ENCODE data around the gene RHOA. TPM values are rescaled to one million over a fixed set of nuclear protein-coding genes. Genes with fewer than 3 reads are reported as not detected.

Gene RHOA
- total RNA-seq: 712 and 751 TPM in 2 replicates

DNA sequence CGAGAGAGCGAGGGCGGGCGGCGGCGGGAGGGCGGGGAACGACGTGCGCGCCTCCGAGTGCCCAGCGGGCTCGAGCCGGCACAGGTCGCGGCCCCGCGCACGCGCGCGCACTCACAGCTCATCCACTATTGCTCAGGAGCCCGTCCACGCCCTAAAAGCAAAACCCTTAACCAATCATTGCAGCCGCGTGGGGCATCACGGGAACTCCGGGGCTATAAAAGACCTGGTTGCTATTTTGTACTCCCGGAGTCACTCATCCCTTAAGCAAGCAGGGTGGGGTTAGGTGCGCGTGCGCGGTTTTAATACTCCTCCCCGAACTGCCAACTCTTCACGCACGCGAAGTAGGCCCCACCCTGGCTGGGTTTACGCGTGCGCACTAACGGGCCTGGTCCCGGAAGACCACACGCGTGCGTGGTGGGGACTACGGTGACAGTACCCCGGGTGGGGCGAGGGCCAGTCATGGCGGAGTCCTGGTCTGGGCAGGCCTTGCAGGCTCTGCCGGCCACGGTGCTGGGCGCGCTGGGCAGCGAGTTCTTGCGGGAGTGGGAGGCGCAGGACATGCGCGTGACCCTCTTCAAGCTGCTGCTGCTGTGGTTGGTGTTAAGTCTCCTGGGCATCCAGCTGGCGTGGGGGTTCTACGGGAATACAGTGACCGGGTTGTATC, at the start of gene RHOA, which contains the start of gene TCTA:
Gene RHOA, minus strand, starts transcription at position 9 of the 664 bp plus-strand sequence. CDS start 36,387 bp downstream, outside the sequence.
Gene TCTA, plus strand, starts transcription at position 456 of the 664 bp plus-strand sequence. Its CDS starts 4 bp downstream, at position 460.

DNA sequence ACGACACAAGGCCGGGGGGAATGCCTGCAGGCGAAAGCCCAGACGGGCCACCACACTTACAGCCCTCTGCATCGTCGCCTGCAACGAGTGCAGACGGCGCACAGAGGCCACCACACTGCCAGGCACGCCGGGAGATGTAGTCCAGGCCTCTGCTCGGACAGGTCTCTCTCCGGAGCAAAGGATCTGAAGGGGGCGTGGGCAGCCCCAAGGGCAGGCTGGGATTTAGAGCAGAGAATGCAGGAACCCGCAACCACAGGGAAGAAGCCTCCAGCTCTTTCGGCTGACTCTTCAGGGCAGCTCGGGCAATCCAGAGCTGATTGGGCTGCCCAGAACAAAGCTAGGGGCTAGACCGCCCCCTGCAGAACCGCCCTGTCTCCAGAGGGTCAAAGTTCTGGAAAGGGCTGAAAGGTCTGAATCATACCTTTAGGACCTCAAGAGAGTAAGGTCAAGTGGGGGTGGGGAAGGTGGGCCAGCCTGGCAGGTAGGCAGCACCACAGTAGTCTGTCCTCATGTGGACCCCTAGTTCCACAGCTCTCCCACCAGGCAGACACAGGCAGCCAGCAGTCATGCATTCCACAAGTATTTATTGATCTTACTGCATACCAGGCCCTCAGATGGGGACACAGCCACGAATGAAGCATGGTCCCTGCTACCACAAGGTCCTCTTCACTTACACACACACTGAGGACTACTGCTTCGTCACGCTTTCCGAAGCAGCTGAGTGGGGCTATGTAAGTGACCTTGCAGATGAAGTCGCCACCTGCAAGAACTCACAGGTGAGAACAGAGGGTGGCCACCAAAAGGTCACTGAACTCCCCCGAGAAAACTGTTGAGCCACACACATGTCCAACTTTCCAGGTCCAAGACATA, 10.8 kb upstream of the RHOA start, which contains the start of gene AMT:
Gene AMT, minus strand, starts transcription at position 95 of the 870 bp plus-strand sequence. Its CDS starts 23 bp downstream, at position 72.

DNA sequence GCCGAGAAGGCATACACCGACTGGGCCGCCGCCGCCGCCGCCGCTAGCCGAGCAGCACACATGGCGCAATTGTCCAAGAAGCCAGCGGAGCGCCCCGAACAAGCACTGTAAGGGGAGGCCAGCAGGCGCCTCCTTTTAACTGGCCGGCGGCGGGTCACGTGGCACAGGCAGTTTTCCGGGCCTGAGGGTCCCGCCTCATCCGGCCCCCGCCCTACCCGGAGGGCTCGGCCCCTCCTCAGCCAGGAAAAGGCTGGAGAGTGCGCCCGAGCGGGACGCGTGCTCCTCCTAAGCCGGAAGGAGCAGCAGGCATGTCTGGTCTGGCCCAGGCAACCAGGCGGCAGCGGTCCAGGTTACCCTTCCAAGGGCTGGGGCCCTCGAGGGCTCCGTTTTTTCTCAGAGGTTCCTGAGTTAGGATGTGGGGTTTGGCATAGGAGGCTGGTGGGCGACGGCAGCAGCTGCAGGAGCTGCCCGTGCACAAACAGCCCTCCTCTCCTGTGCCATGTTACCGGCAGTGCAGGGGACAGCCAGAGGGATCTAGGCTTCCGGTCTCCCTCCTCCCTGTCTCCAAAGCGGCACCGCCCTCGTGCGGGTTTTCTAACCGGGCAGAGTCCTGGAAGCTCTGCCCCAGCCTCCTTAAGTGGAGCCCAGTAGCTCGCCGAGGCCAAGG, 53.4 kb downstream of the RHOA start, which contains the start of gene GPX1:
Gene GPX1, minus strand, starts transcription at position 137 of the 667 bp plus-strand sequence. Its CDS starts 75 bp downstream, at position 62.

DNA sequence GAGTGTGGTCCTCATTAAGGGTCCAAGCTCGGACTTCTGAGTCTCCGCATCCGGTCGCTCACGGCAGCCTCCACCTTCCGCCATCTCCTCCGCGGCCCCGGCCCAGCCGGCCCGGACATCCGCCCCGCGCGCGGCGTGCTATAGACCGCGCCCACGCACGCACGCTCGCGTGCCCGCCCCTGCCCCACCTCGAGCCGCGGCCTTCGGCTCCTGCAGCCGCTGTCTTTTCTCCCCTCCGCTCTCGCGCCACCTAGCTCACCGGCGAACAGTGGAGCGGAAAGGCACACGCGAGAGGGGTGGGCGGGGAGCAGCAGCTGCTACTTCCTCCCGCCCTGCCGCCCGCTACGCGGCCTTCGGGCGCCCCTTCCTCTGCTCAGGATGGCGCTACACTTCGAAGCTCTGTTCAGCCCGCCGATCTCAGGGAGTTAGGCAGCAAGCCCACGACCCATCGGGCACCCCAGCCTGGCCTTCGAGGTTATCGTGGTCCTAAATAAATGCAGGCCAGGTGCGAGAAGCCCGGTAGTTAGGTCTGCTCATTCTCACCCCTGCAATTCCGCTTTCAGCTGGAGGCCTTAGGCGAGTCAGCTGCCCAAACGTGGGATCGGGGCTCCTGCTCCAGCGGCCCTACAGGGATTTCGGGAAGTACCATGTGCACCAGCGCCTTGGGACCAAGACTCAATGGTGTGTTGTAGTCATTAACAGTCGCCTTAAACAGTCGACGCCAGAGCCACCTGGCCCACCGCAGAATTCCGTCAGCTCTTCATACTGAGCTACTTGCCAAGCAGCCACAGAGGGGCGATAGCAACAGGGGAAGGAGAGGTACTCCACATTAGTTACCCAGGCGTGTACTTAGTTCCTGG, 71.6 kb downstream of the RHOA start, which contains the start of gene USP4:
Gene USP4, minus strand, starts transcription at position 113 of the 860 bp plus-strand sequence. Its CDS starts 29 bp downstream, at position 84.

Other genes with a start within 250 kb of the RHOA start
- 23.6 and 31.0 TPM in 2 replicates for gene CCDC71, start 245.6 kb downstream of the RHOA start, total RNA-seq
- gene KLHDC8B, start 240.4 kb downstream of the RHOA start, total RNA-seq: 35.9 and 37.5 TPM in 2 replicates
- gene C3orf62, start 134.7 kb downstream of the RHOA start, total RNA-seq: 0.98 and 1.9 TPM in 2 replicates
- gene USP4, start 71.9 kb downstream of the RHOA start, total RNA-seq: 25.2 and 27.6 TPM in 2 replicates
- 353 and 398 TPM in 2 replicates for gene GPX1, start 53.6 kb downstream of the RHOA start, total RNA-seq
- 14.4 and 22.1 TPM in 2 replicates for gene TCTA, start 447 bp upstream of the RHOA start, total RNA-seq
- 0.67 and 1.3 TPM in 2 replicates for gene AMT, start 10.5 kb upstream of the RHOA start, total RNA-seq
- 4.9 and 8.2 TPM in 2 replicates for gene NICN1, start 17.3 kb upstream of the RHOA start, total RNA-seq
- gene DAG1, start 58.3 kb upstream of the RHOA start, total RNA-seq: 57.5 and 68.9 TPM in 2 replicates
- gene BSN, start 142.5 kb upstream of the RHOA start, total RNA-seq: 0.19 and 0.65 TPM in 2 replicates

Measured in vein endothelial cell (primary cell).